HL-60 (cell line): ENCODE data around the gene CCDC187.

Experiments
- GABPA ChIP-seq: IDR thresholded peaks from 2 replicates; pipeline ENCODE4 v1.6.1; 2012; ENCODE audit warnings: low read depth
- POLR2AphosphoS5 ChIP-seq: IDR thresholded peaks from 2 replicates; pipeline ENCODE4 v1.6.1; 2012; ENCODE audit warnings: low read depth
- REST ChIP-seq: IDR thresholded peaks from 2 replicates; pipeline ENCODE4 v1.6.1; 2012; ENCODE audit warnings: low read depth; ENCODE audit not compliant: insufficient replicate concordance
- SPI1 ChIP-seq: IDR thresholded peaks from 2 replicates; pipeline ENCODE4 v1.6.1; 2012; ENCODE audit warnings: low read depth, mild to moderate bottlenecking, borderline replicate concordance
- TF ChIP-seq, protein P1 (sequence below): IDR thresholded peaks from one replicate; pipeline ENCODE4 v1.5.1; 2011; ENCODE audit warnings: low read length, control low read depth, inconsistent platforms; ENCODE audit not compliant: insufficient read depth

- TF ChIP-seq, protein P1, sequence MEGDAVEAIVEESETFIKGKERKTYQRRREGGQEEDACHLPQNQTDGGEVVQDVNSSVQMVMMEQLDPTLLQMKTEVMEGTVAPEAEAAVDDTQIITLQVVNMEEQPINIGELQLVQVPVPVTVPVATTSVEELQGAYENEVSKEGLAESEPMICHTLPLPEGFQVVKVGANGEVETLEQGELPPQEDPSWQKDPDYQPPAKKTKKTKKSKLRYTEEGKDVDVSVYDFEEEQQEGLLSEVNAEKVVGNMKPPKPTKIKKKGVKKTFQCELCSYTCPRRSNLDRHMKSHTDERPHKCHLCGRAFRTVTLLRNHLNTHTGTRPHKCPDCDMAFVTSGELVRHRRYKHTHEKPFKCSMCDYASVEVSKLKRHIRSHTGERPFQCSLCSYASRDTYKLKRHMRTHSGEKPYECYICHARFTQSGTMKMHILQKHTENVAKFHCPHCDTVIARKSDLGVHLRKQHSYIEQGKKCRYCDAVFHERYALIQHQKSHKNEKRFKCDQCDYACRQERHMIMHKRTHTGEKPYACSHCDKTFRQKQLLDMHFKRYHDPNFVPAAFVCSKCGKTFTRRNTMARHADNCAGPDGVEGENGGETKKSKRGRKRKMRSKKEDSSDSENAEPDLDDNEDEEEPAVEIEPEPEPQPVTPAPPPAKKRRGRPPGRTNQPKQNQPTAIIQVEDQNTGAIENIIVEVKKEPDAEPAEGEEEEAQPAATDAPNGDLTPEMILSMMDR = no peak
- TF ChIP-seq REST (no peak), SPI1 (no peak), GABPA (no peak), POLR2AphosphoS5 (no peak)
Measured at GRCh38 chr9:136246849-136247550, 56.9 kb downstream of the CCDC187 start.
